MM.1S (cell line): ENCODE results near the gene VPS72.

Experiments
- EZH2 ChIP-seq: fragments of 300-600 bp; sonication (generic); optimal IDR thresholded peaks from 2 replicates; pipeline ENCODE3; 2017; ENCODE audit warnings: low read depth, mild to moderate bottlenecking, antibody characterized with exemption, low read length, mixed read lengths
- EZH2phosphoT487 ChIP-seq: fragments of 300-600 bp; sonication (generic); IDR thresholded peaks from 2 replicates; pipeline ENCODE4 v1.6.1; 2018; ENCODE audit warnings: antibody characterized with exemption, low read length
- TF ChIP-seq, protein P1 (sequence below): fragments of 300-600 bp; sonication (generic); IDR thresholded peaks from 2 replicates; pipeline ENCODE4 v1.5.1; 2016; ENCODE audit warnings: antibody characterized with exemption, low read length, mixed read lengths

DNA sequence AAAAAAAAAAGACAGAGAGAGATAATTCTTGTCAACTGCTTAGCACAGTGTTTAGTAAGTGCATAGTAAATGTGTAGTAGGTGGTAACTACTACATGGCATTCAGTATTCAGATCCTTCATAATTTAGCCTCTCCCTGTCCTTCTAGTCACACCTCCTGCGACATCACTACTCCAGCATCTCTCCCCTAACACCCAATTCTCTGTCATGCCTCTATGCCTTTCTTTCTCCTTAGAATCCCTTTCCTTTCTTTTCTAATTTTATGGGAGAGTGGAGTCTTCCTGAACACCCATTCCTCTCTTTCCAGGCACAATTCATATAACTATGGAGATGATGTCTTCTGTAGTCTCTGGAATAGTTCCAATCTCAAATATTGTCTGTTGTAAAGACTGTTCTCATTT lies 3.9 kb upstream of the VPS72 start:
- TF ChIP-seq, protein P1, sequence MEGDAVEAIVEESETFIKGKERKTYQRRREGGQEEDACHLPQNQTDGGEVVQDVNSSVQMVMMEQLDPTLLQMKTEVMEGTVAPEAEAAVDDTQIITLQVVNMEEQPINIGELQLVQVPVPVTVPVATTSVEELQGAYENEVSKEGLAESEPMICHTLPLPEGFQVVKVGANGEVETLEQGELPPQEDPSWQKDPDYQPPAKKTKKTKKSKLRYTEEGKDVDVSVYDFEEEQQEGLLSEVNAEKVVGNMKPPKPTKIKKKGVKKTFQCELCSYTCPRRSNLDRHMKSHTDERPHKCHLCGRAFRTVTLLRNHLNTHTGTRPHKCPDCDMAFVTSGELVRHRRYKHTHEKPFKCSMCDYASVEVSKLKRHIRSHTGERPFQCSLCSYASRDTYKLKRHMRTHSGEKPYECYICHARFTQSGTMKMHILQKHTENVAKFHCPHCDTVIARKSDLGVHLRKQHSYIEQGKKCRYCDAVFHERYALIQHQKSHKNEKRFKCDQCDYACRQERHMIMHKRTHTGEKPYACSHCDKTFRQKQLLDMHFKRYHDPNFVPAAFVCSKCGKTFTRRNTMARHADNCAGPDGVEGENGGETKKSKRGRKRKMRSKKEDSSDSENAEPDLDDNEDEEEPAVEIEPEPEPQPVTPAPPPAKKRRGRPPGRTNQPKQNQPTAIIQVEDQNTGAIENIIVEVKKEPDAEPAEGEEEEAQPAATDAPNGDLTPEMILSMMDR, result no peak
- TF ChIP-seq EZH2phosphoT487, result no peak
- TF ChIP-seq EZH2, result no peak
